ENCODE data around the gene NSUN3.

The NSUN3 gene

GRCh38 chr3:94130690-94131089 lies 67.8 kb downstream of the NSUN3 start:
- no peak for DNase-seq

- DNase-seq, result no peak
Measured at GRCh38 chr3:94132777-94133176, 69.9 kb downstream of the NSUN3 start.

- no peak for DNase-seq
Measured at GRCh38 chr3:94136133-94136532, 73.3 kb downstream of the NSUN3 start.

- DNase-seq, result no peak
Measured at GRCh38 chr3:94137377-94137776, 74.5 kb downstream of the NSUN3 start.

- no peak for DNase-seq
Measured at GRCh38 chr3:94146455-94146854, 83.6 kb downstream of the NSUN3 start.

GRCh38 chr3:94147012-94147411 lies 84.2 kb downstream of the NSUN3 start:
- DNase-seq, result no peak

- no peak for DNase-seq
Measured at GRCh38 chr3:94150113-94150512, 87.3 kb downstream of the NSUN3 start.

GRCh38 chr3:94156626-94157025 lies 93.8 kb downstream of the NSUN3 start:
- no peak for DNase-seq

- DNase-seq, result no peak
Measured at GRCh38 chr3:94158512-94158911, 95.7 kb downstream of the NSUN3 start.

- no peak for DNase-seq
Measured at GRCh38 chr3:94159062-94159828, 96.4 kb downstream of the NSUN3 start.

- DNase-seq, result no peak
Measured at GRCh38 chr3:94162700-94163099, 99.8 kb downstream of the NSUN3 start.

- DNase-seq, result no peak
Measured at GRCh38 chr3:94167346-94167745, 104.5 kb downstream of the NSUN3 start.

GRCh38 chr3:94167796-94168195 lies 104.9 kb downstream of the NSUN3 start:
- DNase-seq, result no peak

GRCh38 chr3:94171954-94172353 lies 109.1 kb downstream of the NSUN3 start:
- no peak for DNase-seq

- no peak for DNase-seq
Measured at GRCh38 chr3:94172695-94173310, 109.9 kb downstream of the NSUN3 start.

GRCh38 chr3:94173673-94174434 lies 111.0 kb downstream of the NSUN3 start:
- no peak for DNase-seq

GRCh38 chr3:94175677-94176076 lies 112.8 kb downstream of the NSUN3 start:
- no peak for DNase-seq

GRCh38 chr3:94176988-94177745 lies 114.3 kb downstream of the NSUN3 start:
- DNase-seq, result no peak

Data from NCI-H748 treated with DMSO at 0.1 percent for 48 hours (cell line).